ENCODE measurements around the gene MGRN1. TPM values are rescaled to one million over a fixed set of nuclear protein-coding genes. Genes with fewer than 3 reads are reported as not detected.

The MGRN1 gene
- total and polyA plus RNA-seq, 2 of the 13 experiments (the other 11 are each of a cell fraction or from before 2014, with no cell fraction given): 11.9 to 12.6 TPM

DNA sequence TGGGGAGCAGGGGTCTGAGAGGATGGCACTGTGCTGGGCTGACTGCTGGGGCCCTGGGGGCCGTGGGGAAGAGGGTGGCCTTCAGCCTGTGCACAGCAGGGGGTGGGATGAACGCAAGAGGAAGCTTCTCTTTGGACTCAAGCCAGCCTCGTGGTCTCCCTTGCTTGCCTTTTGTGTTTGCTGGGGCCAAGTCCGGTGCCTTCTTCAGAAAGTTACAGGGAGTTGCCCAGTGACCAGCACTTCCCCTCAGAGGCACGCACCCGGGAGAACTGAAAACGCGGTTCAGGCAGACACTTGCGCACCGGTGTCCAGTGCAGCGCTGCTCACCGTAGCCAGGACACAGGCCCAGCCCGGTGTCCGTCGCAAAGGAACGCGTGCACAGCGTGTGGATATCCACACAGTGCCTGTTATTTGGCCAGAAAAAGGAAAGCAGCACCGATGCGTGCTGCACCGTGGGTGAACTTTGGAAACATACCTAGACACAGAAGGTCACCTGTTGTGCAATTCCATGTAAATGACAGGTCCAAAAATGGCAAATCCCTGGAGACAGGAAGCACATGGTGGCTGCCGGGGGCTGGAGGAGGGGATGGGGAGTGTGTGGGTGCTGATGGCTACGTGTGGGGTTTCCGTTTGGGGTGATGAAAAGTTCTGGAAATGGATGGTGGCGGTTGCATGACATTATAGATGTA, 39.3 kb downstream of the MGRN1 start (continued):
- TF ChIP-seq, protein P1, sequence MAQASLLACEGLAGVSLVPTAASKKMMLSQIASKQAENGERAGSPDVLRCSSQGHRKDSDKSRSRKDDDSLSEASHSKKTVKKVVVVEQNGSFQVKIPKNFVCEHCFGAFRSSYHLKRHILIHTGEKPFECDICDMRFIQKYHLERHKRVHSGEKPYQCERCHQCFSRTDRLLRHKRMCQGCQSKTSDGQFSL (CRISPR knock-in tag; IDR thresholded peaks at IDR 0.05): 0 out of 2 replicates have a peak, but pooled peaks have one; percentile 14
- 0 out of 2 replicates have a peak, but pooled peaks have one; percentile 14 for TF ChIP-seq MAFG (CRISPR knock-in tag; IDR thresholded peaks at IDR 0.05)
- TF ChIP-seq NFKBIZ (CRISPR knock-in tag; IDR thresholded peaks at IDR 0.05): peak; percentile 82; the same call in 1 of the 2 replicates
- peak; percentile 65; the same call in 1 of the 2 replicates for TF ChIP-seq ETV6 (CRISPR knock-in tag; conservative IDR thresholded peaks at IDR 0.05)
- TF ChIP-seq AGO2 (optimal IDR thresholded peaks at IDR 0.05; ENCODE audit: low read depth, low read length): peak; percentile 46
- peak; percentile 90; the same call in 1 of the 2 replicates for TF ChIP-seq ZBTB38 (CRISPR knock-in tag; IDR thresholded peaks at IDR 0.05)
- peak; percentile 86; the same call in 1 of the 2 replicates for TF ChIP-seq MIER3 (CRISPR knock-in tag; IDR thresholded peaks at IDR 0.05; ENCODE audit: borderline replicate concordance)
- peak; percentile 76; the same call in 1 of the 2 replicates for TF ChIP-seq ZNF768 (CRISPR knock-in tag; IDR thresholded peaks at IDR 0.05)
- TF ChIP-seq, protein P2, sequence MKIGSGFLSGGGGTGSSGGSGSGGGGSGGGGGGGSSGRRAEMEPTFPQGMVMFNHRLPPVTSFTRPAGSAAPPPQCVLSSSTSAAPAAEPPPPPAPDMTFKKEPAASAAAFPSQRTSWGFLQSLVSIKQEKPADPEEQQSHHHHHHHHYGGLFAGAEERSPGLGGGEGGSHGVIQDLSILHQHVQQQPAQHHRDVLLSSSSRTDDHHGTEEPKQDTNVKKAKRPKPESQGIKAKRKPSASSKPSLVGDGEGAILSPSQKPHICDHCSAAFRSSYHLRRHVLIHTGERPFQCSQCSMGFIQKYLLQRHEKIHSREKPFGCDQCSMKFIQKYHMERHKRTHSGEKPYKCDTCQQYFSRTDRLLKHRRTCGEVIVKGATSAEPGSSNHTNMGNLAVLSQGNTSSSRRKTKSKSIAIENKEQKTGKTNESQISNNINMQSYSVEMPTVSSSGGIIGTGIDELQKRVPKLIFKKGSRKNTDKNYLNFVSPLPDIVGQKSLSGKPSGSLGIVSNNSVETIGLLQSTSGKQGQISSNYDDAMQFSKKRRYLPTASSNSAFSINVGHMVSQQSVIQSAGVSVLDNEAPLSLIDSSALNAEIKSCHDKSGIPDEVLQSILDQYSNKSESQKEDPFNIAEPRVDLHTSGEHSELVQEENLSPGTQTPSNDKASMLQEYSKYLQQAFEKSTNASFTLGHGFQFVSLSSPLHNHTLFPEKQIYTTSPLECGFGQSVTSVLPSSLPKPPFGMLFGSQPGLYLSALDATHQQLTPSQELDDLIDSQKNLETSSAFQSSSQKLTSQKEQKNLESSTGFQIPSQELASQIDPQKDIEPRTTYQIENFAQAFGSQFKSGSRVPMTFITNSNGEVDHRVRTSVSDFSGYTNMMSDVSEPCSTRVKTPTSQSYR (CRISPR knock-in tag; IDR thresholded peaks at IDR 0.05; ENCODE audit: borderline replicate concordance): peak; percentile 78
- 0 out of 2 replicates have a peak, but pooled peaks have one; percentile 72 for TF ChIP-seq TOPORS (CRISPR knock-in tag; IDR thresholded peaks at IDR 0.05)
- peak; percentile 95; the same call in 1 of the 2 replicates for TF ChIP-seq ZBTB20 (CRISPR knock-in tag; IDR thresholded peaks at IDR 0.05; ENCODE audit: borderline replicate concordance, low read depth)
- TF ChIP-seq ZNF20 (CRISPR knock-in tag; IDR thresholded peaks at IDR 0.05): 0 out of 2 replicates have a peak, but pooled peaks have one; percentile 63
- TF ChIP-seq ZNF878 (CRISPR knock-in tag; IDR thresholded peaks at IDR 0.05): peak; percentile 97
- TF ChIP-seq ZNF839 (CRISPR knock-in tag; IDR thresholded peaks at IDR 0.05; ENCODE audit: borderline replicate concordance): no peak; the same call in 1 of the 2 replicates
- TF ChIP-seq, protein P3, sequence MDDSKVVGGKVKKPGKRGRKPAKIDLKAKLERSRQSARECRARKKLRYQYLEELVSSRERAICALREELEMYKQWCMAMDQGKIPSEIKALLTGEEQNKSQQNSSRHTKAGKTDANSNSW (CRISPR knock-in tag; IDR thresholded peaks at IDR 0.05; ENCODE audit: borderline replicate concordance): peak; percentile 97; the same call in 1 of the 2 replicates
- TF ChIP-seq, protein P4, sequence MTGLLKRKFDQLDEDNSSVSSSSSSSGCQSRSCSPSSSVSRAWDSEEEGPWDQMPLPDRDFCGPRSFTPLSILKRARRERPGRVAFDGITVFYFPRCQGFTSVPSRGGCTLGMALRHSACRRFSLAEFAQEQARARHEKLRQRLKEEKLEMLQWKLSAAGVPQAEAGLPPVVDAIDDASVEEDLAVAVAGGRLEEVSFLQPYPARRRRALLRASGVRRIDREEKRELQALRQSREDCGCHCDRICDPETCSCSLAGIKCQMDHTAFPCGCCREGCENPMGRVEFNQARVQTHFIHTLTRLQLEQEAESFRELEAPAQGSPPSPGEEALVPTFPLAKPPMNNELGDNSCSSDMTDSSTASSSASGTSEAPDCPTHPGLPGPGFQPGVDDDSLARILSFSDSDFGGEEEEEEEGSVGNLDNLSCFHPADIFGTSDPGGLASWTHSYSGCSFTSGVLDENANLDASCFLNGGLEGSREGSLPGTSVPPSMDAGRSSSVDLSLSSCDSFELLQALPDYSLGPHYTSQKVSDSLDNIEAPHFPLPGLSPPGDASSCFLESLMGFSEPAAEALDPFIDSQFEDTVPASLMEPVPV (CRISPR knock-in tag; IDR thresholded peaks at IDR 0.05): peak; percentile 83; the same call in 1 of the 2 replicates
- no peak for TF ChIP-seq NFYB (CRISPR knock-in tag; IDR thresholded peaks at IDR 0.05)
- TF ChIP-seq ZNF430 (CRISPR knock-in tag; IDR thresholded peaks at IDR 0.05): peak; percentile 79
- TF ChIP-seq, protein P5, sequence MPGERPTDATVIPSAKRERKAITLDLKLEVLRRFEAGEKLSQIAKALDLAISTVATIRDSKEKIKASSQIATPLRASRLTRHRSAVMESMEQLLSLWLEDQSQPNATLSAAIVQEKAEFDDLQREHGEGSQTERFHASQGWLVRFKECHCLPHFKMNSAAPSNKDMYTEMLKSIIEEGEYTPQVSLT (CRISPR knock-in tag; IDR thresholded peaks at IDR 0.05; ENCODE audit: borderline replicate concordance, low read depth): no peak
- peak; percentile 86 for TF ChIP-seq MED8 (CRISPR knock-in tag; IDR thresholded peaks at IDR 0.05; ENCODE audit: insufficient replicate concordance)
- TF ChIP-seq YEATS4 (CRISPR knock-in tag; IDR thresholded peaks at IDR 0.05; ENCODE audit: borderline replicate concordance): peak; percentile 97
- no peak for TF ChIP-seq ZNF577 (CRISPR knock-in tag; IDR thresholded peaks at IDR 0.05; ENCODE audit: borderline replicate concordance, low read depth)

Data from HepG2 (cell line).